CD4-positive, alpha-beta memory T cell (primary cell): Measurements from ENCODE around the gene EIF4G3. TPM values are rescaled to one million over a fixed set of nuclear protein-coding genes. Genes with fewer than 3 reads are reported as not detected.
A peak's percentile ranks its signal among the peaks of the same experiment; 100 is the strongest.
"Not testable (repeated sequence)": the region's sequence is repeated elsewhere in the genome, so short reads cannot be mapped to it uniquely, and the experiment has no call there.

ENCODE experiments used
- CTCF ChIA-PET: fragments of 350-600 bp; sonication (Branson Sonifier 250); formaldehyde crosslinking; loops from one replicate; lab custom pipeline; 2021; ENCODE audit warnings: inconsistent platforms; ENCODE audit not compliant: partially characterized antibody; lab: Charles Lee
- POLR2A ChIA-PET: fragments of 350-600 bp; sonication (Branson Sonifier 250); formaldehyde crosslinking; loops from one replicate; lab custom pipeline; 2021; ENCODE audit not compliant: partially characterized antibody; lab: Charles Lee
- DNase-seq, 5 donors: peaks; one replicate each; pipeline versions ENCODE4 v3.0.0 to v3.0.0-alpha.2; 2020 to 2022; ENCODE audit warnings: mixed read lengths in 1 of 5
- H3K27ac ChIP-seq: one replicate; pipeline ENCODE4 v1.7.0; 2013; ENCODE audit warnings: low read depth, low read length
- H3K27me3 ChIP-seq: 2 replicates; pipeline ENCODE4 v1.7.0; 2013; ENCODE audit warnings: mild to moderate bottlenecking, low read length, moderate library complexity; ENCODE audit not compliant: insufficient read depth
- H3K36me3 ChIP-seq: 2 replicates; pipeline ENCODE4 v1.7.0; 2013; ENCODE audit warnings: mild to moderate bottlenecking, low read length, moderate library complexity; ENCODE audit not compliant: insufficient read depth
- H3K4me1 ChIP-seq: 2 replicates; pipeline ENCODE4 v1.7.0; 2013; ENCODE audit warnings: mild to moderate bottlenecking, low read length, moderate library complexity; ENCODE audit not compliant: insufficient read depth
- H3K4me3 ChIP-seq, 2 donors: one replicate each; pipeline ENCODE4 v1.7.0; 2013; ENCODE audit warnings: low read length in 2 of 2, mild to moderate bottlenecking in 1 of 2
- H3K9me3 ChIP-seq, 2 donors: one replicate each; pipeline ENCODE4 v1.7.0; 2013; ENCODE audit warnings: low read length in 2 of 2, control low read depth in 1 of 2; ENCODE audit not compliant: control insufficient read depth in 1 of 2
- H3K27ac Mint-ChIP-seq, 7 donors: one replicate each; pipeline ENCODE4 v1.8.0; 2020 to 2021; ENCODE audit warnings: mixed read lengths in 7 of 7, mild to moderate bottlenecking in 6 of 7, inconsistent platforms in 3 of 7, moderate library complexity in 3 of 7
- H3K27me3 Mint-ChIP-seq, 2 donors: one replicate each; pipeline ENCODE4 v1.8.0; 2020 to 2021; ENCODE audit warnings: mixed read lengths in 2 of 2
- H3K36me3 Mint-ChIP-seq, 2 donors: one replicate each; pipeline ENCODE4 v1.8.0; 2020 to 2021; ENCODE audit warnings: mixed read lengths in 2 of 2, inconsistent platforms in 1 of 2, mild to moderate bottlenecking in 1 of 2
- H3K4me1 Mint-ChIP-seq, 4 donors: one replicate each; pipeline ENCODE4 v1.8.0; 2020 to 2021; ENCODE audit warnings: mixed read lengths in 4 of 4, mild to moderate bottlenecking in 1 of 4
- H3K4me3 Mint-ChIP-seq, 8 donors: one replicate each; pipeline ENCODE4 v1.8.0; 2020 to 2021; ENCODE audit warnings: mixed read lengths in 8 of 8, mild to moderate bottlenecking in 7 of 8, moderate library complexity in 6 of 8, inconsistent platforms in 3 of 8
- H3K9me3 Mint-ChIP-seq, 8 donors: one replicate each; pipeline ENCODE4 v1.8.0; 2020 to 2021; ENCODE audit warnings: mixed read lengths in 8 of 8, mild to moderate bottlenecking in 5 of 8, inconsistent platforms in 3 of 8, moderate library complexity in 1 of 8
- intact Hi-C: fragments of 100-400 bp; cut with micrococcal nuclease; formaldehyde crosslinking; loops from one replicate; pipeline ENCODE4 v1.15.1; 2023
- polyA plus RNA-seq, 2 donors: library from polyadenylated mRNA; unstranded; fragments of 300-500 nt; fragmentation: Illumina TruSeq; gene quantifications; one replicate each; pipeline ENCODE4 v1.2.3, GENCODE V29; 2021
- total RNA-seq, 2 experiments: library from RNA; stranded (reverse); gene quantifications; one replicate each; pipeline ENCODE4 v1.2.3, GENCODE V29; 2021

EIF4G3 gene
- total and polyA plus RNA-seq, 4 experiments from 2014 or later = 1.6 to 18.0 (median 13.1) TPM

- intact Hi-C loops = no loop called here
- POLR2A ChIA-PET = no interaction called here
- H3K27ac Mint-ChIP-seq = no peak overlapping the region
Measured at GRCh38 chr1:21060523-21060922, 116.2 kb downstream of the EIF4G3 start.

GRCh38 chr1:21059021-21059420, 117.7 kb downstream of the EIF4G3 start:
- intact Hi-C loops = no loop called here
- H3K27me3 Mint-ChIP-seq = no peaks in the 10 kb centered on the region
- Histone ChIP-seq H3K27me3 (no peaks in the 10 kb centered on the region), H3K27ac (no peak overlapping the region), H3K4me3 (no peak overlapping the region), H3K9me3 (no peaks in the 10 kb centered on the region), H3K36me3 (no peaks in the 10 kb centered on the region), H3K4me1 (no peaks in the 10 kb centered on the region)
- ChIA-PET POLR2A (no interaction called here), CTCF (no interaction called here)
- no peak overlapping the region for H3K4me3 Mint-ChIP-seq
- no peak overlapping the region for H3K27ac Mint-ChIP-seq
- peaks cover 0 to 1% (median 0%) of the 10 kb centered on the region in 4 donors for H3K4me1 Mint-ChIP-seq
- no peak for DNase-seq
- no peaks in the 10 kb centered on the region for H3K9me3 Mint-ChIP-seq
- no peaks in the 10 kb centered on the region for H3K36me3 Mint-ChIP-seq

More at GRCh38 chr1:21060523-21060922, 116.2 kb downstream of the EIF4G3 start:
- Mint-ChIP-seq H3K4me1 (no peaks in the 10 kb centered on the region), H3K9me3 (no peaks in the 10 kb centered on the region), H3K36me3 (peaks cover 0 to 1% of the 10 kb centered on the region in 2 donors), H3K27me3 (no peaks in the 10 kb centered on the region), H3K4me3 (no peak overlapping the region)
- DNase-seq = no peak
- Histone ChIP-seq H3K4me3 (no peak overlapping the region), H3K27me3 (no peaks in the 10 kb centered on the region), H3K9me3 (no peaks in the 10 kb centered on the region), H3K27ac (no peak overlapping the region), H3K36me3 (no peaks in the 10 kb centered on the region), H3K4me1 (no peaks in the 10 kb centered on the region)
- CTCF ChIA-PET = no interaction called here

GRCh38 chr1:21058035-21058793, 118.5 kb downstream of the EIF4G3 start:
- peak overlapping the region in 2 of 7 donors; percentile 53 to 68 for H3K27ac Mint-ChIP-seq
- no peak overlapping the region for H3K4me3 ChIP-seq
- H3K27me3 ChIP-seq = no peaks in the 10 kb centered on the region
- H3K36me3 ChIP-seq = no peaks in the 10 kb centered on the region
- POLR2A ChIA-PET = no interaction called here
- no peaks in the 10 kb centered on the region for H3K27me3 Mint-ChIP-seq
- CTCF ChIA-PET = no interaction called here
- H3K4me1 Mint-ChIP-seq = peaks cover 0 to 1% (median 0%) of the 10 kb centered on the region in 4 donors
- H3K4me3 Mint-ChIP-seq = no peak overlapping the region
- H3K27ac ChIP-seq = no peak overlapping the region
- no peak for DNase-seq
- H3K4me1 ChIP-seq = no peaks in the 10 kb centered on the region
- intact Hi-C loops = no loop called here
- no peaks in the 10 kb centered on the region for H3K36me3 Mint-ChIP-seq
- no peaks in the 10 kb centered on the region for H3K9me3 ChIP-seq
- H3K9me3 Mint-ChIP-seq = no peaks in the 10 kb centered on the region

GRCh38 chr1:21053189-21053928, 123.3 kb downstream of the EIF4G3 start:
- not testable (repeated sequence) for H3K9me3 Mint-ChIP-seq, H3K27me3 ChIP-seq, H3K36me3 ChIP-seq

GRCh38 chr1:21052034-21052433, 124.7 kb downstream of the EIF4G3 start:
- Mint-ChIP-seq H3K27ac (no peak overlapping the region), H3K27me3 (no peaks in the 10 kb centered on the region), H3K4me1 (peaks cover 0 to 1% (median 0%) of the 10 kb centered on the region in 4 donors), H3K9me3 (no peaks in the 10 kb centered on the region), H3K4me3 (no peak overlapping the region), H3K36me3 (peaks cover 8 to 16% of the 10 kb centered on the region in 2 donors)
- Histone ChIP-seq H3K4me1 (no peaks in the 10 kb centered on the region), H3K4me3 (no peak overlapping the region), H3K27ac (no peak overlapping the region), H3K9me3 (no peaks in the 10 kb centered on the region), H3K36me3 (no peaks in the 10 kb centered on the region), H3K27me3 (no peaks in the 10 kb centered on the region)
- intact Hi-C loops = no loop called here
- no peak for DNase-seq
- ChIA-PET POLR2A (no interaction called here), CTCF (no interaction called here)

More at GRCh38 chr1:21053189-21053928, 123.3 kb downstream of the EIF4G3 start:
- H3K4me1 Mint-ChIP-seq, intact Hi-C loops, H3K27ac ChIP-seq, DNase-seq, CTCF ChIA-PET, H3K4me3 ChIP-seq, H3K4me1 ChIP-seq, H3K27me3 Mint-ChIP-seq, H3K4me3 Mint-ChIP-seq, POLR2A ChIA-PET, H3K27ac Mint-ChIP-seq, H3K9me3 ChIP-seq: not testable (repeated sequence)
- H3K36me3 Mint-ChIP-seq = peaks cover 8 to 12% of the 10 kb centered on the region in 2 donors

GRCh38 chr1:21051177-21051825, 125.4 kb downstream of the EIF4G3 start:
- no peaks in the 10 kb centered on the region for H3K27me3 ChIP-seq
- intact Hi-C loops = no loop called here
- Mint-ChIP-seq H3K27ac (peak overlapping the region in 1 of 7 donors; percentile 37), H3K4me3 (no peak overlapping the region), H3K9me3 (no peaks in the 10 kb centered on the region), H3K4me1 (peaks cover 0 to 1% (median 0%) of the 10 kb centered on the region in 4 donors), H3K36me3 (peaks cover 8 to 16% of the 10 kb centered on the region in 2 donors), H3K27me3 (no peaks in the 10 kb centered on the region)
- H3K4me1 ChIP-seq = no peaks in the 10 kb centered on the region
- no peak overlapping the region for H3K27ac ChIP-seq
- ChIA-PET CTCF (no interaction called here), POLR2A (no interaction called here)
- H3K36me3 ChIP-seq = no peaks in the 10 kb centered on the region
- H3K4me3 ChIP-seq = no peak overlapping the region
- no peak for DNase-seq
- no peaks in the 10 kb centered on the region for H3K9me3 ChIP-seq

- no peaks in the 10 kb centered on the region for H3K9me3 ChIP-seq
Measured at GRCh38 chr1:21050031-21050430, 126.7 kb downstream of the EIF4G3 start.

More at GRCh38 chr1:21050031-21050430, 126.7 kb downstream of the EIF4G3 start:
- H3K36me3 ChIP-seq = no peaks in the 10 kb centered on the region
- intact Hi-C loops = no loop called here
- no peak for DNase-seq
- Mint-ChIP-seq H3K4me3 (no peak overlapping the region), H3K36me3 (peaks cover 8 to 16% of the 10 kb centered on the region in 2 donors), H3K9me3 (no peaks in the 10 kb centered on the region), H3K4me1 (no peaks in the 10 kb centered on the region), H3K27ac (no peak overlapping the region), H3K27me3 (no peaks in the 10 kb centered on the region)
- H3K4me3 ChIP-seq = no peak overlapping the region
- H3K27ac ChIP-seq = no peak overlapping the region
- H3K27me3 ChIP-seq = no peaks in the 10 kb centered on the region
- no peaks in the 10 kb centered on the region for H3K4me1 ChIP-seq
- ChIA-PET POLR2A (no interaction called here), CTCF (no interaction called here)
